ENCODE data around the gene ALDOC. TPM values are rescaled to one million over a fixed set of nuclear protein-coding genes. Genes with fewer than 3 reads are reported as not detected.

ALDOC gene
- total RNA-seq, 4 donors from 2014 or later = 0.87 to 7.0 (median 3.3) TPM

- intact Hi-C loops (cut with DNase I; ENCODE audit: low total_unique reads) (no loop called here), in situ Hi-C loops (cut with MboI; ENCODE audit: low sequenced_read_pairs in 4 of 4) (loop anchor here in 1 of 4 donors (25.0 kb wide), 1 partner anchor 113 kb away; the partner anchor contains the start of genes SDF2 and SUPT6H)
- Histone ChIP-seq H3K4me1 (peaks cover 10 to 15% of the 10 kb centered on the region in 2 donors), H3K36me3 (peaks cover 0 to 22% of the 10 kb centered on the region in 2 donors), H3K9me3 (no peaks in the 10 kb centered on the region), H3K27ac (no peak overlapping the region), H3K27me3 (no peaks in the 10 kb centered on the region), H3K4me3 (no peak overlapping the region)
- no peak for ATAC-seq
- no peak for DNase-seq
- TF ChIP-seq POLR2A (IDR thresholded peaks at IDR 0.05) (no peak), CTCF (IDR thresholded peaks at IDR 0.05 in 4 of 5, conservative IDR thresholded peaks at IDR 0.05 in 1 of 5) (no peak)
Measured at GRCh38 chr17:28549236-28550132, 27.2 kb downstream of the ALDOC start.

GRCh38 chr17:28548417-28549130 is 28.1 kb downstream of the ALDOC start:
- peaks cover 10 to 15% of the 10 kb centered on the region in 2 donors for H3K4me1 ChIP-seq
- in situ Hi-C loops (cut with MboI; ENCODE audit: low sequenced_read_pairs in 4 of 4) = no loop called here

DNA sequence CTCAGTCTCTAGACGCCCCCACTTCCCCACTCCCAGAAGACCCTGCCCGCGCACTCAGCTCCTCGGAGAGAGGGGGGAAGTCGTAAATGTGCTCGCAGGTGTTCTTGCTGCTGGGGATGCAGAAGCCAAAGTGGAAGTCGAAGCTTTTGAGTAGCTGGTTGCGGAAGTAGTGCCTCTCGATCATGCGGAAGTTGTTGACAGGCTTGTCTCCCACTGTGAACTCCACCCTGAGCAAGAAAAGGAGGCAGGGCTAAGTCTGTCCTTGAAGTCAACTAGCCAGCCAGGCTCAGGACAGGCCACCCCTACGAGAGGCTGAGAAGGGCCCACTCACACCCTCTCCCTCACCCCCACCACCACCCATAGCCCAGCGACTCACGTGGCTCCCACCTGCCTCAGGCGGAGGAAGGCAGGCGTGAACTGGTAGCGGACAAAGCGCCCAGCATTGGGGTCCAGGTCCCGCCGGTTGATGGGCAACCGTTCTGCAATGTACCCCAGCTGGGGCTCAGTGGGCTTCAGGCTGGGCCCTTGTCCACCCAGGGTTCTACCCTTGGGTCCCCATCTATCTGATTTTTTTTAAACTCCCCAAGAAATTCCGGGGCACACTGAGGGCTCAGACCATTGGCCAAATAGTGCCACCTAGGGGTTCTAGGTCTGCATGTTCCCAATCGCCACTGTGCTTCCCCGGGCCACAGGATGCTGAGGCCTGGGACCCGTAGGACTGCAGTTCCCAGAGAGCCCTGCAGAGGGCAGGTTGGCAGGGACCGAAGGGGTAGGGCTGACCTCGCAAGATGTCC is 28.9 kb downstream of the ALDOC start:
- intact Hi-C loops (cut with DNase I; ENCODE audit: low total_unique reads) (no loop called here), in situ Hi-C loops (cut with MboI; ENCODE audit: low sequenced_read_pairs in 4 of 4) (no loop called here)
- TF ChIP-seq POLR2A (IDR thresholded peaks at IDR 0.05) (no peak), CTCF (IDR thresholded peaks at IDR 0.05 in 4 of 5, conservative IDR thresholded peaks at IDR 0.05 in 1 of 5) (peak; percentile 34 to 70 (median 57))
- Histone ChIP-seq H3K36me3 (peaks cover 0 to 10% of the 10 kb centered on the region in 2 donors), H3K27me3 (no peaks in the 10 kb centered on the region), H3K9me3 (no peaks in the 10 kb centered on the region), H3K4me1 (peaks cover 9 to 14% of the 10 kb centered on the region in 2 donors), H3K27ac (no peak overlapping the region), H3K4me3 (no peak overlapping the region)
- peak in 1 of 2 donors; percentile 39 for ATAC-seq
- DNase-seq = peak in 1 of 2 donors; percentile 30

More at GRCh38 chr17:28548417-28549130, 28.1 kb downstream of the ALDOC start:
- Histone ChIP-seq H3K4me3 (no peak overlapping the region), H3K36me3 (peaks cover 0 to 12% of the 10 kb centered on the region in 2 donors), H3K9me3 (no peaks in the 10 kb centered on the region), H3K27me3 (no peaks in the 10 kb centered on the region), H3K27ac (no peak overlapping the region)
- no peak for ATAC-seq
- intact Hi-C loops (cut with DNase I; ENCODE audit: low total_unique reads) = no loop called here
- no peak for TF ChIP-seq POLR2A (IDR thresholded peaks at IDR 0.05)
- TF ChIP-seq CTCF (IDR thresholded peaks at IDR 0.05 in 4 of 5, conservative IDR thresholded peaks at IDR 0.05 in 1 of 5) = peak in 1 of 5 experiments; percentile 1
- no peak for DNase-seq

DNA sequence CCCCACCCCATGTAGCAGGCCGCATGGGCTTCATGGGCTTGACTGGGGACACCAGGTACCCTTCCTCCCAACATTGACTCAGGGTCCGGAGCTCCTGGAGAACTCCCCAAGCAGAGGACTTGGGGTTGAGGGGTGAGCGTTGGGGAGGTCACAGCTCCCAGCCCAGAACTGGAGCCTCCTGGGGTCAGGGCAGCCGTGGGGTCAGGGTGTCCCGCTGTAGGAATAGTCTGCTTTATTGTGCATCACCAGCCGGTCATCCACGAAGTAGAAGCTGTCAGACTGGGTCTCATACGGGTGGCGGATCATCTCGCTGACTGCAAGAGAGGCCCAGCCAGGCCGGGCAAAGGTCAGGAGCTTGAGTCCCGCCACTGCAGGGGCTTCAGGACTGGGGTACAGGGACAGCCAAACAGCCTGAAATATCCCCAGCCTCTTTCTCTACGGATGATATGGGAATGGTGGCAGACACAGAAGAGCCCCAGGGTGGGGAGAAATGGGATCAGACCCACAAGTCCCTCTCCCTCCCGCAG is 29.5 kb downstream of the ALDOC start:
- Histone ChIP-seq H3K36me3 (peaks cover 0 to 10% of the 10 kb centered on the region in 2 donors), H3K9me3 (no peaks in the 10 kb centered on the region), H3K4me3 (no peak overlapping the region), H3K27me3 (no peaks in the 10 kb centered on the region), H3K4me1 (peaks cover 6 to 9% of the 10 kb centered on the region in 2 donors), H3K27ac (no peak overlapping the region)
- intact Hi-C loops (cut with DNase I; ENCODE audit: low total_unique reads) = no loop called here
- TF ChIP-seq POLR2A (IDR thresholded peaks at IDR 0.05) (no peak), CTCF (IDR thresholded peaks at IDR 0.05 in 4 of 5, conservative IDR thresholded peaks at IDR 0.05 in 1 of 5) (no peak)
- ATAC-seq (no peak), DNase-seq (no peak)
- in situ Hi-C loops (cut with MboI; ENCODE audit: low sequenced_read_pairs in 4 of 4) = no loop called here
